Astrocyte of the spinal cord (primary cell): ENCODE results near the gene FAM117B.

ENCODE experiments used
- DNase-seq: peaks from one replicate; pipeline ENCODE4 v3.0.0; 2011; ENCODE audit warnings: low read depth, low spot score
- H3K4me3 ChIP-seq: 2 replicates; pipeline ENCODE4 v1.5.1; 2011; ENCODE audit warnings: low read depth, mild to moderate bottlenecking, low read length, moderate library complexity
- CTCF ChIP-seq: IDR thresholded peaks from 2 replicates; pipeline ENCODE4 v1.5.1; 2012; ENCODE audit warnings: low read depth, mild to moderate bottlenecking, low read length, inconsistent platforms
- in situ Hi-C: cut with HindIII; loops from 2 replicates; pipeline ENCODE4 v1.10.0; 2017; ENCODE audit warnings: low sequenced_read_pairs

The FAM117B gene

GRCh38 chr2:202634556-202635427, at the start of gene FAM117B:
FAM117B (plus strand) TSS chr2:202634969; CDS start chr2:202635188, 219 bp downstream.
- H3K4me3 ChIP-seq: peak within 1 kb of the TSS; percentile 81
- TF ChIP-seq CTCF: no peak
- peak; percentile 96 for DNase-seq
- in situ Hi-C loops: no loop called here

- no peak overlapping the region for H3K4me3 ChIP-seq
- in situ Hi-C loops: no loop called here
- peak; percentile 94 for TF ChIP-seq CTCF
- peak; percentile 69 for DNase-seq
These were observed 45.9 kb upstream of the FAM117B start for GRCh38 chr2:202588647-202589581.

GRCh38 chr2:202589582-202589949, 45.2 kb upstream of the FAM117B start:
- in situ Hi-C loops: no loop called here
- TF ChIP-seq CTCF: no peak
- no peak for DNase-seq
- H3K4me3 ChIP-seq: no peak overlapping the region

- peak; percentile 35 for DNase-seq
- in situ Hi-C loops: no loop called here
- no peak overlapping the region for H3K4me3 ChIP-seq
- TF ChIP-seq CTCF: no peak
These were observed 42.2 kb upstream of the FAM117B start for GRCh38 chr2:202592566-202592965.

- in situ Hi-C loops: no loop called here
- H3K4me3 ChIP-seq: no peak overlapping the region
- no peak for TF ChIP-seq CTCF
These were observed 35.7 kb upstream of the FAM117B start for GRCh38 chr2:202599105-202599504.

GRCh38 chr2:202599911-202600310, 34.9 kb upstream of the FAM117B start:
- no peak for DNase-seq
- TF ChIP-seq CTCF: no peak
- no peak overlapping the region for H3K4me3 ChIP-seq
- in situ Hi-C loops: no loop called here

More at GRCh38 chr2:202599105-202599504, 35.7 kb upstream of the FAM117B start:
- DNase-seq: no peak
